CMK (cell line): ENCODE data around the gene TTC32.

Experiments
- DNase-seq: peaks from one replicate; pipeline ENCODE4 v3.0.0-alpha.2; 2010; ENCODE audit warnings: low read depth

The TTC32 gene

DNA sequence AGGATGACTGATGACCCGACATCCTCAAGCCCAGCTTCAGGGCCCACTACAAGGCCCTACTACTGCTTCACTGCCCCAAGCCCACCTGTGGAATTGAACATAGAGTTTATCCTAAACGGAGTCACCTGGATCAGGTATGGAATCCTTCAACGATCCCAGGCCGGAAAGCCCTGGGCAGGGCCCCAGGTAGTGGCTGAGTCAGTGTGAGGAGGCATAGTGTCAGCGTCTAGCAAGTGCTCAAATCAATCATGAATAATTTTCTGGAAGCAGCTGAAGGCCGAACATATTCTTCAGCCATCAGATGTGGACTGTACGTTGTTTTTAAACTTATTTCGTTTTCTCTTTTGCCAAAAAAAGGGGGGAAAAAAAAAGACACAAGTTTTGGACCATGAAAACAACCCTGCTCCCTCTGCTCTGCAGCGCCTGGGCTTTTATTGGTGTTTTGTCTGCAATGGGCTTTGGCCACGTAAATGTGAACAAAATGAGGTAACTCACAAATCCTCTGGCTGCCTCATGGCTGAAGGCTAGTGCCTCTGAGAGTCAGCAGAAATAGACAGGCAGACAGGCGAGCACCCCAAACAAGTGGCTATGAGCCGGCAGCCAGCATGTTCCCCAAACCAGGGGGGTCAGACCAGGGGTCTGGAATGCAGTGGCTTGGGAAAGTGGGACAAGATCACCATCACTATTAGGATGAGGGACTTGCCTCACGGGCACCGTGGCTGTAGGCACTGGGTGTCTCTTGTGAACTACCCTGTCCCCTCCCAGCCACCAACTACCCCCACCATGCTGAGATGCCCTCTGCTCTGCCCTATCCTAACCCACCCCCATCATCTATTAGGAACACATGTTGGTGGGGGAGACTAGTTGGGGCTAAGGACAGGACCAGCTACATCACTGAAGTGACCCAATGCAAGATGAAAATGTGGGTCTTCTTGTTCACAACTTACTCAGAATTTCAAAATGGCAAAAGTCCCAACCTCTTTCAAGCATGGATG is 51.4 kb downstream of the TTC32 start:
- DNase-seq: no peak

DNA sequence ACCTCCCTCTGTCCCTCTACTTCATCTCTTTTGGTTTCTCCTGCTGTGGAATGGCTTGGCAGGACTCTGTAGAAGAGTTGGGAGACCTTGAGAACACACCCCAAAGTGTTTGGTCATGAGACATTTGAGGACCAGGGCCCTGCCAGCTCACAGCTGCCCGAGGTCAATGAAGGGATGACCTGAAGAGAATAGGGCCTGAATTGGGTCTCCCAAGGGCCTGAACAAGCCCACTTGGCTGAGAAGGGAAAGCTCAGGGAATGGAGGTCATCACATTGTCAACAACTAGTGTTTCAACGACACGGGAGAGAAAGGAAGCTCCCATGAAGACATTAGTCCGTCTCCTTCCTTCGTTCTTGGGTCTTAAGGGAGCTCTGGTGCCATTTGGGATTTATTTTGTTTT is 52.8 kb downstream of the TTC32 start:
- DNase-seq: no peak

DNA sequence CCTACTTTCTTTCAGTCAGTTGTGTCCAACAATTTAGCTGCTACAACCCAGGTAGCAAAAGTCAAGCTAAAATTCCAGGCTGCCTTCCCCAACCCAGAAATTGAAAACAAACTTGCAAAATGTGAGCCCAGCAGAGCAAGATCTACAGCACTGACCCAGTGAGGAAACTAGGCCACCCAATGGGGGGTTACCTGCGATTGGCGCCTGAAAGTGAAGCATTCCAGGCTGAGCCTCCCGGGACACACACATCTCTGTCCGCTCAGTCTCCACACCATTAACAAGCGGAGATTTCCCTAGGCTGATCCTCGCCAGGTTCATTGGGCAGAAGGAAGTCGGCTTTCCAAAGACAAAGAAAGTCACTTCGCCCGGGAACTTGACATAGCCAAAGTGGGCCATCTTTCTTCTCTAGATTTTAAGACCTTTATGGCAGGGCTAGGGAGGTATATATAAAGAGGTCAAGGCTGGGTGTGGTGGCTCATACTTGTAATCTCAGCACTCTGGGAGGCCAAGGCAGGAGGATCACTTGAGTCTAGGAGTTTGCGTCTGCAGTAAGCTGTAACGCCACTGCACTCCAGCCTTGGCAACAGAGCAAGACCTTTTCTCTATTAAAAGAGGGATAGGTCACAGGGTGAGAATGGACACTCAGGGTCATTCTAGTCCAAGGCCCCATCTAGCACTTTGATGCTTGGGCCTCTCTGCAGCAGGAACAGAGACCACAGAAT is 53.6 kb downstream of the TTC32 start:
- no peak for DNase-seq

DNA sequence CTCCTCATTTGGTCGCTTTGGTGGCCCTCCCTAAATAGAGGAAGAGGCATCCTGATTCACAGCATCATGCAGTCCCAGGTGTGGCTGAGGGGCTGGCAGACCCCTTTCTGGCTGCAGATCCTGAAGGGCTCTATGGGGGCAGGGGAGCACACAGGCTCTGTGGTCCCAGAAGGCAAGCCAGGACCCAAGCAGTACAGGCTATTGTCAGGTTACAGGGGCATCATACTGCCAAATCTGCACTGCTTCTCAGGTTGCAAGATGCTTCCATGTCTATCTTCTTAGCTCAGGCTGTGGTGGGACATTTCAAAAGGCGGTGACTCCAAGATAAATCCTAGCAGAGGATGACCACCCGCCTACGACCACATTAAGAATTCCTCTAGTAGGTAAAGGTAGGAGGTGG is 54.3 kb downstream of the TTC32 start:
- DNase-seq: no peak
